Vagina (tissue), 2 donors: Measurements from ENCODE around the gene RIPOR3. TPM values are rescaled to one million over a fixed set of nuclear protein-coding genes. Genes with fewer than 3 reads are reported as not detected.
"Not testable (repeated sequence)": the region's sequence is repeated elsewhere in the genome, so short reads cannot be mapped to it uniquely, and the experiment has no call there.

Experiments used
- DNase-seq, 2 donors: peaks; one replicate each; pipeline ENCODE4 v3.0.0-alpha.2; 2017; ENCODE audit errors: extremely low spot score in 2 of 2
- H3K27ac ChIP-seq: fragments of 200-600 bp; sonication (generic); one replicate; pipeline ENCODE4 v1.5.1; 2019
- H3K27me3 ChIP-seq: fragments of 200-600 bp; sonication (generic); one replicate; pipeline ENCODE4 v1.5.1; 2019
- H3K36me3 ChIP-seq, 2 donors: fragments of 200-600 bp; sonication (generic); one replicate each; pipeline ENCODE4 v1.5.1; 2017 to 2019
- H3K4me1 ChIP-seq: fragments of 200-600 bp; sonication (generic); one replicate; pipeline ENCODE4 v1.5.1; 2019
- H3K4me3 ChIP-seq, 2 donors: fragments of 200-600 bp; sonication (generic); 1 replicate in 1 of 2; 2 replicates in 1 of 2; pipeline ENCODE4 v1.5.1; 2016 to 2019
- H3K9me3 ChIP-seq: fragments of 200-600 bp; sonication (generic); one replicate; pipeline ENCODE4 v1.5.1; 2019
- CTCF ChIP-seq, 3 experiments: fragments of 450-650 bp in 2 of 3; fragments of 200-600 bp in 1 of 3; sonication (generic) in 1 of 3; IDR thresholded peaks; one replicate each; pipeline ENCODE4 v1.5.1; 2017 to 2019; ENCODE audit warnings: antibody characterized with exemption in 3 of 3, mild to moderate bottlenecking in 2 of 3, moderate library complexity in 2 of 3
- POLR2A ChIP-seq, 2 donors: fragments of 450-650 bp; IDR thresholded peaks; one replicate each; pipeline ENCODE4 v1.6.1; 2017; ENCODE audit warnings: antibody characterized with exemption in 2 of 2, mild to moderate bottlenecking in 2 of 2, moderate library complexity in 2 of 2
- POLR2AphosphoS5 ChIP-seq, 2 donors: sonication (generic); formaldehyde crosslinking; IDR thresholded peaks; one replicate each; pipeline ENCODE4 v1.9.0; 2017; ENCODE audit warnings: antibody characterized with exemption in 2 of 2, mild to moderate bottlenecking in 2 of 2, low read depth in 1 of 2; ENCODE audit not compliant: insufficient read depth in 1 of 2
- intact Hi-C: fragments of 100-400 bp; cut with DNase I; formaldehyde crosslinking; loops from one replicate; pipeline ENCODE4 v1.15.1; 2023
- total RNA-seq: library from RNA; depleted of rRNA; stranded (reverse); fragments of >200 nt; gene quantifications from one replicate; pipeline ENCODE4 v1.2.3, GENCODE V29; 2016

Gene RIPOR3
- total RNA-seq, 1 donor from 2014 or later = 38.1 TPM

GRCh38 chr20:50717974-50718761, 26.8 kb upstream of the RIPOR3 start:
- DNase-seq = no peak

GRCh38 chr20:50717312-50717711, 26.0 kb upstream of the RIPOR3 start:
- peak overlapping the region; percentile 68 for H3K27ac ChIP-seq
- TF ChIP-seq POLR2AphosphoS5 (IDR thresholded peaks at IDR 0.05; ENCODE audit: insufficient read depth in 1 of 2, low read depth in 1 of 2) (no peak), POLR2A (IDR thresholded peaks at IDR 0.05) (no peak), CTCF (IDR thresholded peaks at IDR 0.05) (no peak)
- no peaks in the 10 kb centered on the region for H3K36me3 ChIP-seq
- H3K27me3 ChIP-seq = no peaks in the 10 kb centered on the region
- no peak overlapping the region for H3K4me3 ChIP-seq
- intact Hi-C loops = loop anchor here (10.0 kb wide), 1 partner anchor 93 kb away; no protein-coding TSS in a partner anchor
- no peaks in the 10 kb centered on the region for H3K9me3 ChIP-seq
- no peak for DNase-seq
- H3K4me1 ChIP-seq = peaks cover 4% of the 10 kb centered on the region

More at GRCh38 chr20:50717974-50718761, 26.8 kb upstream of the RIPOR3 start:
- no peak overlapping the region for H3K4me3 ChIP-seq
- H3K9me3 ChIP-seq = no peaks in the 10 kb centered on the region
- intact Hi-C loops = loop anchor here (10.0 kb wide), 1 partner anchor 93 kb away; no protein-coding TSS in a partner anchor
- H3K4me1 ChIP-seq = peaks cover 10% of the 10 kb centered on the region
- no peaks in the 10 kb centered on the region for H3K36me3 ChIP-seq
- peak overlapping the region; percentile 68 for H3K27ac ChIP-seq
- no peaks in the 10 kb centered on the region for H3K27me3 ChIP-seq
- no peak for TF ChIP-seq POLR2A (IDR thresholded peaks at IDR 0.05)
- peak in 1 of 2 donors; percentile 14 for TF ChIP-seq POLR2AphosphoS5 (IDR thresholded peaks at IDR 0.05; ENCODE audit: insufficient read depth in 1 of 2, low read depth in 1 of 2)
- no peak for TF ChIP-seq CTCF (IDR thresholded peaks at IDR 0.05)

GRCh38 chr20:50716518-50716917, 25.2 kb upstream of the RIPOR3 start:
- H3K27ac ChIP-seq = no peak overlapping the region

GRCh38 chr20:50715694-50716093, 24.4 kb upstream of the RIPOR3 start:
- H3K27me3 ChIP-seq = no peaks in the 10 kb centered on the region
- H3K4me3 ChIP-seq = no peak overlapping the region
- no peaks in the 10 kb centered on the region for H3K36me3 ChIP-seq
- no peak for DNase-seq
- intact Hi-C loops = loop anchor here (10.0 kb wide), 1 partner anchor 91 kb away; no protein-coding TSS in a partner anchor
- TF ChIP-seq POLR2AphosphoS5 (IDR thresholded peaks at IDR 0.05; ENCODE audit: insufficient read depth in 1 of 2, low read depth in 1 of 2) = no peak
- no peak for TF ChIP-seq CTCF (IDR thresholded peaks at IDR 0.05)
- no peak for TF ChIP-seq POLR2A (IDR thresholded peaks at IDR 0.05)
- peaks cover 4% of the 10 kb centered on the region for H3K4me1 ChIP-seq
- no peaks in the 10 kb centered on the region for H3K9me3 ChIP-seq
- H3K27ac ChIP-seq = no peak overlapping the region

More at GRCh38 chr20:50716518-50716917, 25.2 kb upstream of the RIPOR3 start:
- intact Hi-C loops = loop anchor here (10.0 kb wide), 1 partner anchor 92 kb away; no protein-coding TSS in a partner anchor
- no peaks in the 10 kb centered on the region for H3K36me3 ChIP-seq
- no peak overlapping the region for H3K4me3 ChIP-seq
- H3K4me1 ChIP-seq = peaks cover 4% of the 10 kb centered on the region
- DNase-seq = no peak
- TF ChIP-seq POLR2AphosphoS5 (IDR thresholded peaks at IDR 0.05; ENCODE audit: insufficient read depth in 1 of 2, low read depth in 1 of 2) (no peak), POLR2A (IDR thresholded peaks at IDR 0.05) (no peak), CTCF (IDR thresholded peaks at IDR 0.05) (no peak)
- no peaks in the 10 kb centered on the region for H3K27me3 ChIP-seq
- H3K9me3 ChIP-seq = no peaks in the 10 kb centered on the region

- H3K4me3 ChIP-seq, H3K4me1 ChIP-seq, H3K27ac ChIP-seq, H3K9me3 ChIP-seq, DNase-seq, H3K36me3 ChIP-seq, H3K27me3 ChIP-seq: not testable (repeated sequence)
- intact Hi-C loops = loop anchor here (10.0 kb wide), 1 partner anchor 90 kb away; no protein-coding TSS in a partner anchor
These were observed 23.1 kb upstream of the RIPOR3 start for GRCh38 chr20:50714426-50714825.
